ENCODE results near the gene PCAT7. TPM values are rescaled to one million over a fixed set of nuclear protein-coding genes. Genes with fewer than 3 reads are reported as not detected.
"Not testable (repeated sequence)": the region's sequence is repeated elsewhere in the genome, so short reads cannot be mapped to it uniquely, and the experiment has no call there.

The PCAT7 gene
- 1.8 TPM for polyA plus RNA-seq (2013, experiment 1 of 2)
- polyA plus RNA-seq (2013, experiment 2 of 2): 2.2 TPM

- Histone ChIP-seq H3K9me3 (ENCODE audit: insufficient read depth, low read depth, low read length) (peaks cover 8% of the 10 kb centered on the region; the same call in 1 of the 2 replicates), H3K36me3 (ENCODE audit: insufficient read depth, low read length) (peaks cover 4% of the 10 kb centered on the region), H3K27ac (ENCODE audit: low read depth, low read length) (peak within 1 kb of the TSS; percentile 89), H3K4me3 (ENCODE audit: low read length) (peak within 1 kb of the TSS; percentile 78), H3K9ac (ENCODE audit: low read depth, low read length) (peak within 1 kb of the TSS; percentile 89), H3K27me3 (ENCODE audit: insufficient read depth, low read length) (no peaks in the 10 kb centered on the region), H3K4me1 (ENCODE audit: insufficient read depth, low read length) (peaks cover 3% of the 10 kb centered on the region; the same call in 1 of the 2 replicates)
- WGBS: 9% methylated on average over 40 of the region's 40 CpGs
Measured at GRCh38 chr9:94554439-94555331, at the start of gene PCAT7. PCAT7 (plus strand) TSS chr9:94555083.

- not testable (repeated sequence) for H3K27me3 ChIP-seq (ENCODE audit: insufficient read depth, low read length); H3K27ac ChIP-seq (ENCODE audit: low read depth, low read length); H3K9ac ChIP-seq (ENCODE audit: low read depth, low read length); H3K4me3 ChIP-seq (ENCODE audit: low read length); H3K4me1 ChIP-seq (ENCODE audit: insufficient read depth, low read length); H3K9me3 ChIP-seq (ENCODE audit: insufficient read depth, low read depth, low read length); H3K36me3 ChIP-seq (ENCODE audit: insufficient read depth, low read length)
- WGBS: 93% methylated on average over 3 of the region's 4 CpGs
Measured at GRCh38 chr9:94506370-94506769, 48.5 kb upstream of the PCAT7 start.

- 93% methylated on average over 7 of the region's 7 CpGs for WGBS
- no peaks in the 10 kb centered on the region for H3K4me1 ChIP-seq (ENCODE audit: insufficient read depth, low read length)
- no peak overlapping the region for H3K27ac ChIP-seq (ENCODE audit: low read depth, low read length)
- no peaks in the 10 kb centered on the region for H3K36me3 ChIP-seq (ENCODE audit: insufficient read depth, low read length)
- no peaks in the 10 kb centered on the region for H3K27me3 ChIP-seq (ENCODE audit: insufficient read depth, low read length)
- H3K9ac ChIP-seq (ENCODE audit: low read depth, low read length): no peak overlapping the region
- no peaks in the 10 kb centered on the region for H3K9me3 ChIP-seq (ENCODE audit: insufficient read depth, low read depth, low read length)
- no peak overlapping the region for H3K4me3 ChIP-seq (ENCODE audit: low read length)
Measured at GRCh38 chr9:94507531-94508258, 47.2 kb upstream of the PCAT7 start.

- WGBS: 77% methylated on average over 5 of the region's 6 CpGs
- Histone ChIP-seq H3K9me3 (ENCODE audit: insufficient read depth, low read depth, low read length) (no peaks in the 10 kb centered on the region), H3K27ac (ENCODE audit: low read depth, low read length) (no peak overlapping the region), H3K27me3 (ENCODE audit: insufficient read depth, low read length) (no peaks in the 10 kb centered on the region), H3K36me3 (ENCODE audit: insufficient read depth, low read length) (no peaks in the 10 kb centered on the region), H3K4me1 (ENCODE audit: insufficient read depth, low read length) (peaks cover 5% of the 10 kb centered on the region), H3K4me3 (ENCODE audit: low read length) (no peak overlapping the region), H3K9ac (ENCODE audit: low read depth, low read length) (no peak overlapping the region)
Measured at GRCh38 chr9:94511134-94511954, 43.5 kb upstream of the PCAT7 start.

GRCh38 chr9:94511955-94512265 lies 43.0 kb upstream of the PCAT7 start:
- no peak overlapping the region for H3K4me3 ChIP-seq (ENCODE audit: low read length)
- no peaks in the 10 kb centered on the region for H3K36me3 ChIP-seq (ENCODE audit: insufficient read depth, low read length)
- H3K9me3 ChIP-seq (ENCODE audit: insufficient read depth, low read depth, low read length): no peaks in the 10 kb centered on the region
- no peak overlapping the region for H3K27ac ChIP-seq (ENCODE audit: low read depth, low read length)
- 96% methylated on average over 2 of the region's 2 CpGs for WGBS
- H3K4me1 ChIP-seq (ENCODE audit: insufficient read depth, low read length): peaks cover 5% of the 10 kb centered on the region
- no peaks in the 10 kb centered on the region for H3K27me3 ChIP-seq (ENCODE audit: insufficient read depth, low read length)
- H3K9ac ChIP-seq (ENCODE audit: low read depth, low read length): no peak overlapping the region

- WGBS: 94% methylated on average over 3 of the region's 3 CpGs
- Histone ChIP-seq H3K27me3 (ENCODE audit: insufficient read depth, low read length) (no peaks in the 10 kb centered on the region), H3K27ac (ENCODE audit: low read depth, low read length) (no peak overlapping the region), H3K4me3 (ENCODE audit: low read length) (no peak overlapping the region), H3K36me3 (ENCODE audit: insufficient read depth, low read length) (no peaks in the 10 kb centered on the region), H3K4me1 (ENCODE audit: insufficient read depth, low read length) (peaks cover 5% of the 10 kb centered on the region), H3K9ac (ENCODE audit: low read depth, low read length) (no peak overlapping the region), H3K9me3 (ENCODE audit: insufficient read depth, low read depth, low read length) (no peaks in the 10 kb centered on the region)
Measured at GRCh38 chr9:94514722-94515121, 40.2 kb upstream of the PCAT7 start.

- Histone ChIP-seq H3K4me3 (ENCODE audit: low read length) (no peak overlapping the region), H3K27ac (ENCODE audit: low read depth, low read length) (no peak overlapping the region), H3K9ac (ENCODE audit: low read depth, low read length) (no peak overlapping the region), H3K9me3 (ENCODE audit: insufficient read depth, low read depth, low read length) (no peaks in the 10 kb centered on the region), H3K36me3 (ENCODE audit: insufficient read depth, low read length) (no peaks in the 10 kb centered on the region), H3K27me3 (ENCODE audit: insufficient read depth, low read length) (no peaks in the 10 kb centered on the region), H3K4me1 (ENCODE audit: insufficient read depth, low read length) (peaks cover 5% of the 10 kb centered on the region)
- WGBS: 92% methylated on average over 4 of the region's 4 CpGs
Measured at GRCh38 chr9:94517254-94517653, 37.6 kb upstream of the PCAT7 start.

- Histone ChIP-seq H3K9me3 (ENCODE audit: insufficient read depth, low read depth, low read length) (no peaks in the 10 kb centered on the region), H3K27me3 (ENCODE audit: insufficient read depth, low read length) (no peaks in the 10 kb centered on the region), H3K4me3 (ENCODE audit: low read length) (no peak overlapping the region), H3K36me3 (ENCODE audit: insufficient read depth, low read length) (no peaks in the 10 kb centered on the region), H3K27ac (ENCODE audit: low read depth, low read length) (no peak overlapping the region), H3K9ac (ENCODE audit: low read depth, low read length) (no peak overlapping the region), H3K4me1 (ENCODE audit: insufficient read depth, low read length) (no peaks in the 10 kb centered on the region)
- 93% methylated on average over 6 of the region's 7 CpGs for WGBS
Measured at GRCh38 chr9:94525396-94526035, 29.4 kb upstream of the PCAT7 start.

GRCh38 chr9:94526271-94526670 lies 28.6 kb upstream of the PCAT7 start:
- H3K27me3 ChIP-seq (ENCODE audit: insufficient read depth, low read length): no peaks in the 10 kb centered on the region
- H3K4me3 ChIP-seq (ENCODE audit: low read length): no peak overlapping the region
- WGBS: no CpG with 5 or more reads among the region's 1 CpG
- H3K9me3 ChIP-seq (ENCODE audit: insufficient read depth, low read depth, low read length): no peaks in the 10 kb centered on the region
- no peak overlapping the region for H3K9ac ChIP-seq (ENCODE audit: low read depth, low read length)
- H3K4me1 ChIP-seq (ENCODE audit: insufficient read depth, low read length): no peaks in the 10 kb centered on the region
- no peaks in the 10 kb centered on the region for H3K36me3 ChIP-seq (ENCODE audit: insufficient read depth, low read length)
- no peak overlapping the region for H3K27ac ChIP-seq (ENCODE audit: low read depth, low read length)

GRCh38 chr9:94526951-94527350 lies 27.9 kb upstream of the PCAT7 start:
- Histone ChIP-seq H3K27ac (ENCODE audit: low read depth, low read length) (no peak overlapping the region), H3K4me1 (ENCODE audit: insufficient read depth, low read length) (no peaks in the 10 kb centered on the region), H3K9me3 (ENCODE audit: insufficient read depth, low read depth, low read length) (no peaks in the 10 kb centered on the region), H3K27me3 (ENCODE audit: insufficient read depth, low read length) (no peaks in the 10 kb centered on the region), H3K4me3 (ENCODE audit: low read length) (no peak overlapping the region), H3K9ac (ENCODE audit: low read depth, low read length) (no peak overlapping the region), H3K36me3 (ENCODE audit: insufficient read depth, low read length) (no peaks in the 10 kb centered on the region)
- WGBS: 89% methylated on average over 1 of the region's 1 CpG

Data from HUES64 (cell line).